SK-N-SH treated with all-trans-retinoic acid at 6 μM for 48 hours (cell line): Measurements from ENCODE around the gene PLEKHO1.

Source experiments
- CREB5 ChIP-seq: fragments of 250-450 bp; sonication (Bioruptor Pico); IDR thresholded peaks from 2 replicates; pipeline ENCODE4 v1.5.1; 2020; ENCODE audit warnings: low read depth, mild to moderate bottlenecking, moderate library complexity
- GLIS3 ChIP-seq: fragments of 250-450 bp; sonication (Bioruptor Pico); IDR thresholded peaks from 2 replicates; pipeline ENCODE4 v1.5.0; 2020; ENCODE audit warnings: mild to moderate bottlenecking, moderate library complexity
- OSR1 ChIP-seq: fragments of 250-450 bp; sonication (Bioruptor Pico); IDR thresholded peaks from 2 replicates; pipeline ENCODE4 v1.8.0; 2022; ENCODE audit warnings: moderate library complexity, mild to moderate bottlenecking, inconsistent platforms
- PATZ1 ChIP-seq: fragments of 250-450 bp; sonication (Bioruptor Pico); IDR thresholded peaks from 2 replicates; pipeline ENCODE4 v1.8.0; 2020; ENCODE audit warnings: mild to moderate bottlenecking, moderate library complexity, borderline replicate concordance
- RARB ChIP-seq: fragments of 250-450 bp; sonication (Bioruptor Pico); IDR thresholded peaks from 2 replicates; pipeline ENCODE4 v1.8.0; 2021; ENCODE audit warnings: mild to moderate bottlenecking, moderate library complexity
- SNAI2 ChIP-seq: fragments of 250-450 bp; sonication (Bioruptor Pico); IDR thresholded peaks from 2 replicates; pipeline ENCODE4 v1.5.0; 2020; ENCODE audit warnings: mild to moderate bottlenecking, moderate library complexity
- TSHZ2 ChIP-seq: fragments of 250-450 bp; sonication (Bioruptor Pico); IDR thresholded peaks from 2 replicates; pipeline ENCODE4 v1.5.0; 2020; ENCODE audit warnings: mild to moderate bottlenecking, moderate library complexity
- ZFP3 ChIP-seq: fragments of 250-450 bp; sonication (Bioruptor Pico); IDR thresholded peaks from 2 replicates; pipeline ENCODE4 v1.5.0; 2020; ENCODE audit warnings: mild to moderate bottlenecking, moderate library complexity

GRCh38 chr1:150156868-150157603 is 7.3 kb downstream of the PLEKHO1 start:
- TF ChIP-seq SNAI2 (CRISPR knock-in tag) (no peak), RARB (CRISPR knock-in tag) (no peak), CREB5 (CRISPR knock-in tag) (no peak), ZFP3 (no peak), TSHZ2 (no peak), PATZ1 (CRISPR knock-in tag) (no peak), OSR1 (CRISPR knock-in tag) (no peak), GLIS3 (CRISPR knock-in tag) (no peak)
